Measurements from ENCODE around the gene P2RX4.

DNA sequence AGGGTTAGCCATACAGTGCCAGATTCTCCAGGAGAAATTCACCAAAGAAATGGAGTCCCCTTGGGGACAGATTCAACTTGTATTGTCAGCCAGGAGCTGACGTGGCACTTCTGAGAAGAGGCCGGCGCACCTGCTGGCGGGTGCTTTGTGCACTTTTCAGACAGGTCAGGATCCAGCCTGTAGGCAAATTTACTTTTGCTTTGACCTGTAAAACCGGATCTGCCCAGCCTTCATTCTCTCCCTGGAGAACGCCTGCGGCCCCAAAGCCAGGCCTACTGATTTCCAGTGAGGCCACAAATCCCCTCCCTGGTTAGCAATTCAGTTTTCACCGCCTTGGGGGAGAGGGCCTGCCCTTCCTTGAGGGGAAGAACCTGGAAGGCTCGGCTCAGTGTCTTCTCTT is 17.4 kb downstream of the P2RX4 start:
- no peak for TF ChIP-seq CTCF (IDR thresholded peaks at IDR 0.05)
- no peak for TF ChIP-seq POLR2A (IDR thresholded peaks at IDR 0.05)
